GM11168 (cell line): Measurements from ENCODE around the gene CCDC27.

ENCODE experiments used
- in situ Hi-C: fragments of 300-500 bp; cut with MboI; formaldehyde crosslinking; loops from one replicate; pipeline ENCODE4 v1.12.0; 2022; ENCODE audit warnings: low sequenced_read_pairs; ENCODE audit not compliant: unreplicated experiment

The CCDC27 gene

DNA sequence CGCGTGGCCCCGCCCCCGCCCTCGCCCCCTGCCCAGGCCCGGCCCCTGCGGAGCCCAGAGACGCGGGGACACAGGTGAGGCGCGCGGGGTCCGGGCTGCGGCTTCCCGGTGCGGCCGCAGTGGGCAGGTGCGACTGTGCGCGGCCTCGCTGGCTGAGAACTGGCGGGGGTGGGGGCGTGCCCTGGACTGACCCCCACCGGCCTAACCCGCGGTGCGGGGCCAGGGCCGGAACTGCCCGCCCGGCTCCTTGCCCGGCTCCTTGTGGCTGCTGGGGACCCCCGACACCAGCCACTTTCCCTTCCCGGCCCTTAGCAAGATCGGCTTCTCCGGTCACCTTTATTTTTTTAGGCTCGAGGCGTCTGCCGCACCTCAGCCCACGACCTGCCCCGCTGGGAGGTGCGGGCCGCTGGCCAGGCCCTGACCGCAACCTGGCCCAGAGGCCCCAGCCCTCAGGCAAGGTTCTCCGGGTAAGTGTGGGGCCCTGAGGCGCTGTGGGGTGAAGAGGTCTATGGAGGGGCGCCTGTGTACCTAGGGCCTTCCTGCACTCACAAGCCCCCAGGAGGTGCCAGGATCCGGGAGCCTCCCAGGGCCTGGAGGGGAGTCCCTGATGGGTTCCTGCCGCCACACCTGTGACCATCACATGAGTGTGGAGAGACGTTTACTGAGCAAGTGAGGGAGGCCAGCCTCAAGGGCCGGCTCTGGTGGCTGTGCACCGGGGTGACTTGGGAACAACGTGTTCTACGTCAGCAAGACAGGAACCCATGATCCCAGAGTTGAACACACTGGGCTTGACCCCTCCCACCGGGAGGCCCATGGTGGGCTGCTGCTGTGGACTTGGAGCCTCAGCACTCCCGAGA lies 20.7 kb downstream of the CCDC27 start, which contains the start of gene SMIM1:
Gene SMIM1 (plus strand): TSS at position 35 of the 857 bp plus-strand sequence. CDS start 2,625 bp downstream, outside the sequence.
- in situ Hi-C loops = no loop called here

- in situ Hi-C loops = no loop called here
Observed at GRCh38 chr1:3773572-3774275, 21.5 kb downstream of the CCDC27 start.

GRCh38 chr1:3774276-3774945 lies 22.2 kb downstream of the CCDC27 start:
- in situ Hi-C loops = no loop called here

GRCh38 chr1:3774946-3775489 lies 22.8 kb downstream of the CCDC27 start:
- in situ Hi-C loops = no loop called here

DNA sequence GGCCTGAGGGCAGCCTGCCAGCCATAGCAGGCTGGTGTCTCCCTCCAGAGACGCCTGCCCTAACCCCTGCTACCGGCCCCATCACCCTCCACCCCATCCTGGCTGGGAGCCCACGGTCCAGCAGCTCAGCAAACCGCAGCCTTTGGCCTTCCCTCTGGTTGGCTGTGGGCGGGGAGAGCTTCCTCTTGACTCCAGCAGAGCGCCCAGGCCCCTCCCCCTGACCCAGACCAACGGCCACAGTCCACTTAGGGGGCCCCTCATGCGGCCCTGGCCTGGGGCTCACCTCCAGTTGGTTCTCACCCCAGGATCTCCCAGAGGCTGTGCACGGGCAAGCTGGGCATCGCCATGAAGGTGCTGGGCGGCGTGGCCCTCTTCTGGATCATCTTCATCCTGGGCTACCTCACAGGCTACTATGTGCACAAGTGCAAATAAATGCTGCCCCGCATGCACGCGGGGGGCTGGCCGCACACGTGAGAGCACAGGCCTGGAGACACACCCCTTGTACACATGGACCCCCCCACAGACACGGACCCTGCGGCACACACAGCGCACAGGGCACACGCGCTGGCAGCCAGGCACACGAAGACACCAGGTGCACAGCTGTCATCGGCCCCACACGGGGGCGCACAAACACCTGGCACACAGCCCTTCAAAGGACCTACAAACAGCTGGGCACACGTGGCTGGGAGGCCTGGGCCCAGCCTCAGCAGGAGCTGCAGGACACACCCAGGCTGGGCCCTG lies 23.4 kb downstream of the CCDC27 start:
- in situ Hi-C loops = no loop called here

GRCh38 chr1:3776231-3776961 lies 24.1 kb downstream of the CCDC27 start:
- in situ Hi-C loops = no loop called here

DNA sequence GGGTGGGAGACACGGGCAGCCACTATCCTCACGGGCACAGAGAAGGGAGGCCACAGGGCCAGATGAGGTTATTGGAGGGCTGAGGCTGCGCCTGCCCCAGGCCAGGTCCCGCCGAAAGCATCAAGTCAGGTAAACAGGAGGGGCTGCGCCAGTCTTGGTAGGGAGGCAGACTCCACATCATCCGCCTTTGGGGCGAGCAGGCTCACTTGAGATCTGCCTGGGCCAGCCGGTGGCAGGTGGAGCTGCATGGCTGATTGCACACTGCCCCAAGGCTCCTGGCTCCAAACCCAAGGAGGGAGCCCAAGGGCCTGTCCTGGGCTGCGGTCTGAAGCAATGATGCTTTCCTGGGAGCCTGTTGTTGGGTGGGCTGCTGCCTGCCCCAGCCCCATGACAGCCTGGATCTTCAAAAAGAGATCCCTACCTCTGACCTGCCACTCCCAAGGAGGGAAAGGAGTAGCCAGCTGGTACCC lies 24.9 kb downstream of the CCDC27 start:
- in situ Hi-C loops = no loop called here

GRCh38 chr1:3777647-3778589 lies 25.7 kb downstream of the CCDC27 start:
- in situ Hi-C loops = no loop called here

GRCh38 chr1:3778590-3779264 lies 26.5 kb downstream of the CCDC27 start:
- in situ Hi-C loops = no loop called here

DNA sequence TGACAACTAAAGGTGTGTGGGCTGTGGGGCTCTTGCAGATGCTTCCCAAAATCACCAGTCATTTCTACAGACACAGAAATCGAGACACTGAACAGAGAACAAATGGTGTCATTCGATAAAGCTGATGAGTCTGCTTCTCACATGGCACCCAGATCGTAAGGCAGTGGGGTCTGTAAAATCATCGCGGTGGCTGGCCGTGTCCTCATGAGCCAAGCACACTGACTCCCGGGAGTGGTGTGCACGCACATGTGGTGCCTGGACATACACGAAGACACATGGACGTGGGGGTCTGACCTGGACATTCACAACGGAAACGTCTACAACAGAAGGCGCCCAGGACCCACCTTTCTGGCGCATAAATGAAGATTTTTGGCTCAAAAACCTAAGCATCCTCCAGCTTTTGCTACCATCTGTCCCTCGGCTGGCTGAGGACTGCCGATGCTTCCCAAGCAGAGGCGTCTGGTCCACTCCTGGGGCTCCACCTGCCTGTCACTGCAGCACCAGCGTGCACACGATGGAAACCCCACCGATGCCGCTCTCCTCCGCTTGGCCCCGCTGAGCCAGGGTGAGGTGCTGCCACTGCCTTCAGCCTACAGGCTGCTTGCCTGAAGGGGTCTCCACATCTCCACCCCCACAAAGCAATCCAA lies 27.1 kb downstream of the CCDC27 start:
- in situ Hi-C loops = no loop called here

DNA sequence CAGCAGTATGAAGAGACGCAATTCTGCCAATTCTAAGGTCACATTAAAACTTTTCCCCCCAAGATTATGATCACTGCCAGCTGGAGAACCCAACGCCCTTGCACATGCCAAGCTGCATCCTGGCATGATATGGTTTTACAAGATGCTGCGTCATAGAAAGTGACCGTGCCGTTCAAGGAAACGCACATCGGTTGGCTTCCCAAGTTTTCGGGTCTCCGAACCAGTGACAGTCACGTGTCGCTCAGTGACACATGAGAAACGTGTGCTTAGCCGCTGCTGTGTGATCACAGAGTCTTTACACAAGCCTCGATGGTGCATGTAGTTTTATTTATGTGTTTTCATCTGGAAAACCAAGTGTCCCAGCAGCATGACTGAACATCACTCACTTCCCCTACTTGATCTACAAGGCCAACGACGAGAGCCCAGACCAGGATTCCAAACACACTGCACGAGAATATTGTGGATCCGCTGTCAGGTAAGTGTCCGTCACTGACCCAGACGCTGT lies 27.7 kb downstream of the CCDC27 start:
- in situ Hi-C loops = no loop called here

GRCh38 chr1:3780901-3781300 lies 28.7 kb downstream of the CCDC27 start:
- in situ Hi-C loops = no loop called here

- in situ Hi-C loops = no loop called here
Observed at GRCh38 chr1:3783651-3784474, 31.6 kb downstream of the CCDC27 start.

DNA sequence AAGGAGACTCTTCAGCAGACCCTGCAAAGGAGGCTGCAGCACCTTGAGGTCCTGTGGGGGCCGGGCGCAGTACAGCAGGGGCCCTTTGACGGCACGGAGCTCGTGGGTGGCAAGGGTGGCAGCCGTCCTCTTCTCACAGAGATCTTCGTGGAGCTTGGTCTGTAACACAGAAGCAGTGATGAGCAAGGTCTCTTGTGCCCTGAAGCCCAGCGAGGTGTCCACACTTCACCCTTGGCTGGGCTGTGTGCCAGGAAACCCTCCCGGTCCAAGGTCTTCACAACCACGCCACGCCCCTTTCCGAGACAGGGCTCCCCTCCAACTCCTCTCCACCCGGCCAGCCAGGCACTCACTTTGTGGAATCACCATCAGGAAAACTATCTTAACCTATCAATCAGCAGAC lies 32.8 kb downstream of the CCDC27 start:
- in situ Hi-C loops = no loop called here

DNA sequence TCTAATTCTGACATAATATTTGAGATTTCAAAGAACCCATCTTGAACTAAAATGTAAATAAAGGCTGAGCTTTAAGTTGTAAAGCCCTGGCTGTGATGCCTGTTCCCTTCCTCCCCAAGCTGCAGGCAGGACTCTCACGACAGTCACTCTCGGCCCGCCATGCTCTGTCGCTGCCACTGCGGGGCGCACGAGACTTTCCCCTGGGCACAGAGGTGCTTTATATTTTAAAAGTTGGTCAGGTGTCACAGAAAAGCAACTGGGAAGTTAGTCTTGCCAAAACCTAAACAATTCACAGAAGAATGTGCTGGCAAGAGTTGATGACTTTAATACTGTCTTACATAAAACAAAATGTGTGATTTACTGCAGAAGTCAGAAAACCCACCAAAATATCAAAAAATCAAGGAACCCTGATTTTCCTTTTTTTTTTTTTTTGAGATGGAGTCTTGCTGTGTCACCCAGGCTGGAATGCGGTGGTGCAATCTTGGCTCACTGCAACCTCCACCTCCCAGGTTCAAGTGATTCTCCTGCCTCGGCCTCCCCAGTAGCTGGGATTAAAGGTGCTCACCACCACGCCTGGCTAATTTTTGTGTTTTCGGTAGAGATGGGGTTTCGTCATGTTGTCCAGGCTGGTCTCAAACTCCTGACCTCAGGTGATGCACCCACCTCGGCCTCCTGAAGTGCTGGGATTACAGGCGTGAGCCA lies 33.4 kb downstream of the CCDC27 start:
- in situ Hi-C loops = no loop called here
